PC-3 (cell line): ENCODE data around the gene STAG1. TPM values are rescaled to one million over a fixed set of nuclear protein-coding genes. Genes with fewer than 3 reads are reported as not detected.

Experiments used
- ATAC-seq: fragments of 200-7000 bp; cut with Tn5 transposase; 2 replicates; pipeline ENCODE4 v1.9.1; 2020; ENCODE audit warnings: mild to moderate bottlenecking, moderate library complexity
- BruUV-seq: library from RNA; stranded (reverse); fragments of 400-500 nt; replicated peaks from 2 replicates; lab custom pipeline; 2021; lab: Mats Ljungman, UMichigan
- CTCF ChIA-PET: fragments of 300-600 bp; sonication (Branson Sonifier 250); formaldehyde crosslinking; loops from one replicate; lab custom pipeline; 2022; ENCODE audit warnings: antibody characterized with exemption; lab: Charles Lee
- POLR2A ChIA-PET: fragments of 300-600 bp; sonication (Branson Sonifier 250); formaldehyde crosslinking; loops from one replicate; lab custom pipeline; 2022; ENCODE audit warnings: antibody characterized with exemption; ENCODE audit not compliant: unreplicated experiment; lab: Charles Lee
- DNase-seq: peaks from one replicate; pipeline ENCODE4 v3.0.0-alpha.2; 2015
- H2AFZ ChIP-seq: fragments of 300-600 bp; sonication (generic); 2 replicates; pipeline ENCODE4 v1.6.0; 2016; ENCODE audit warnings: antibody characterized with exemption, low read length
- H3F3A ChIP-seq: fragments of 300-600 bp; sonication (generic); one replicate; pipeline ENCODE4 v1.6.0; 2017; ENCODE audit warnings: antibody characterized with exemption, low read length, control low read depth, mild to moderate bottlenecking; ENCODE audit not compliant: unreplicated experiment
- H3K27ac ChIP-seq: fragments of 300-600 bp; sonication (generic); 2 replicates; pipeline ENCODE4 v1.5.1; 2016; ENCODE audit warnings: mild to moderate bottlenecking, low read length
- H3K27me3 ChIP-seq: fragments of 300-600 bp; sonication (generic); 2 replicates; pipeline ENCODE4 v1.6.1; 2016; ENCODE audit warnings: low read length, mixed read lengths
- H3K36me3 ChIP-seq: fragments of 300-600 bp; sonication (generic); 2 replicates; pipeline ENCODE4 v1.6.1; 2016; ENCODE audit warnings: low read depth, mixed run types, low read length, mixed read lengths
- H3K4me1 ChIP-seq: fragments of 300-600 bp; sonication (generic); 2 replicates; pipeline ENCODE4 v1.5.1; 2016; ENCODE audit warnings: low read length; ENCODE audit not compliant: insufficient read depth
- H3K4me2 ChIP-seq: fragments of 300-600 bp; sonication (generic); 2 replicates; pipeline ENCODE4 v1.6.0; 2016; ENCODE audit warnings: low read length
- H3K4me3 ChIP-seq: fragments of 300-600 bp; sonication (generic); 2 replicates; pipeline ENCODE4 v1.5.1; 2016; ENCODE audit warnings: mild to moderate bottlenecking, low read length, mixed read lengths
- H3K79me2 ChIP-seq: fragments of 300-600 bp; sonication (generic); 2 replicates; pipeline ENCODE4 v1.6.1; 2017; ENCODE audit warnings: low read length, mixed read lengths
- H3K9ac ChIP-seq: fragments of 300-600 bp; sonication (generic); 2 replicates; pipeline ENCODE4 v1.6.0; 2016; ENCODE audit warnings: mild to moderate bottlenecking, low read length
- H3K9me2 ChIP-seq: fragments of 300-600 bp; sonication (generic); replicated peaks from 2 replicates; pipeline ENCODE4 v1.6.1; 2016; ENCODE audit warnings: mixed run types, low read length, mixed read lengths
- H3K9me3 ChIP-seq: fragments of 300-600 bp; sonication (generic); 2 replicates; pipeline ENCODE4 v1.6.1; 2016; ENCODE audit warnings: low read length, mixed read lengths
- H4K20me1 ChIP-seq: fragments of 300-600 bp; sonication (generic); 2 replicates; pipeline ENCODE4 v1.6.1; 2016; ENCODE audit warnings: low read length, mixed read lengths
- EZH2 ChIP-seq: fragments of 300-600 bp; sonication (generic); IDR thresholded peaks from one replicate; pipeline ENCODE4 v1.6.1; 2017; ENCODE audit warnings: antibody characterized with exemption, mild to moderate bottlenecking, low read length; ENCODE audit not compliant: unreplicated experiment
- EZH2phosphoT487 ChIP-seq: fragments of 300-600 bp; sonication (generic); IDR thresholded peaks from 2 replicates; pipeline ENCODE4 v1.6.1; 2018; ENCODE audit warnings: mild to moderate bottlenecking, antibody characterized with exemption, low read length, borderline replicate concordance
- intact Hi-C: fragments of 100-400 bp; cut with micrococcal nuclease; formaldehyde crosslinking; loops from 2 replicates; pipeline ENCODE4 v1.9.0; 2023
- total RNA-seq: library from RNA; depleted of rRNA; stranded (reverse); fragments of >200 nt; gene quantifications from 2 replicates; pipeline ENCODE4 v1.2.3, GENCODE V29; 2014
- TF ChIP-seq, protein P1 (sequence below): fragments of 300-600 bp; sonication (generic); conservative IDR thresholded peaks from 2 replicates; pipeline ENCODE4 v1.5.1; 2017; ENCODE audit warnings: antibody characterized with exemption, low read depth, mild to moderate bottlenecking, low read length

STAG1 gene
- total RNA-seq, 1 experiment from 2014 or later: 14.6 TPM

DNA sequence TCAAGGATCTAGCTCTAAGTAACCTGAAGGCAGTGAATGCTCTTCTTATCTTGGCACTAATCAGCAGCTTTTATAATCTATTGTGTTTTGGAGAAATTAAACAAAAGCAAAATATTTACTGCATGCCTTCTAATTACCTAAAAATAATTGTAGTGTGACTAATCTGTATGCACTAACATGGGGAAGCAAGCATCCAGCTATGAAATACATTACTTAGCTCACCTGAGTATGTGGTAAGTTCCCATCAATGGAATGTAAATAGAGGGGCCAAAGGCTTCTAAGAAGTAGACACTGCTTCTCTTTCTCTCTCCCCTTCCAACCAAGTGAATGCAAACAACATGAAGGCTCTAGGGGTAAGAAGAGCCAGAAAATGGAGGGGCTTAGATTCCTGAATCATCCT is 165.6 kb downstream of the STAG1 start:
- Histone ChIP-seq H2AFZ (no peak overlapping the region), H3K4me3 (no peak overlapping the region), H3K36me3 (no peaks in the 10 kb centered on the region), H3K4me2 (no peak overlapping the region), H4K20me1 (no peaks in the 10 kb centered on the region), H3K9me3 (no peaks in the 10 kb centered on the region), H3K9ac (no peak overlapping the region), H3K9me2 (no peaks in the 10 kb centered on the region), H3F3A (no peaks in the 10 kb centered on the region), H3K4me1 (no peaks in the 10 kb centered on the region), H3K27ac (no peak overlapping the region), H3K27me3 (no peaks in the 10 kb centered on the region), H3K79me2 (no peaks in the 10 kb centered on the region)
- CTCF ChIA-PET: no interaction called here
- no peak for ATAC-seq
- intact Hi-C loops: no loop called here
- TF ChIP-seq EZH2phosphoT487 (no peak), EZH2 (no peak)
- TF ChIP-seq, protein P1, sequence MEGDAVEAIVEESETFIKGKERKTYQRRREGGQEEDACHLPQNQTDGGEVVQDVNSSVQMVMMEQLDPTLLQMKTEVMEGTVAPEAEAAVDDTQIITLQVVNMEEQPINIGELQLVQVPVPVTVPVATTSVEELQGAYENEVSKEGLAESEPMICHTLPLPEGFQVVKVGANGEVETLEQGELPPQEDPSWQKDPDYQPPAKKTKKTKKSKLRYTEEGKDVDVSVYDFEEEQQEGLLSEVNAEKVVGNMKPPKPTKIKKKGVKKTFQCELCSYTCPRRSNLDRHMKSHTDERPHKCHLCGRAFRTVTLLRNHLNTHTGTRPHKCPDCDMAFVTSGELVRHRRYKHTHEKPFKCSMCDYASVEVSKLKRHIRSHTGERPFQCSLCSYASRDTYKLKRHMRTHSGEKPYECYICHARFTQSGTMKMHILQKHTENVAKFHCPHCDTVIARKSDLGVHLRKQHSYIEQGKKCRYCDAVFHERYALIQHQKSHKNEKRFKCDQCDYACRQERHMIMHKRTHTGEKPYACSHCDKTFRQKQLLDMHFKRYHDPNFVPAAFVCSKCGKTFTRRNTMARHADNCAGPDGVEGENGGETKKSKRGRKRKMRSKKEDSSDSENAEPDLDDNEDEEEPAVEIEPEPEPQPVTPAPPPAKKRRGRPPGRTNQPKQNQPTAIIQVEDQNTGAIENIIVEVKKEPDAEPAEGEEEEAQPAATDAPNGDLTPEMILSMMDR: no peak
- no TSS peak for BruUV-seq
- DNase-seq: no peak
- POLR2A ChIA-PET: interaction anchor here (0.7 kb wide), 1 partner anchor 251 kb away, joined by 3 read pairs; no protein-coding TSS in a partner anchor

DNA sequence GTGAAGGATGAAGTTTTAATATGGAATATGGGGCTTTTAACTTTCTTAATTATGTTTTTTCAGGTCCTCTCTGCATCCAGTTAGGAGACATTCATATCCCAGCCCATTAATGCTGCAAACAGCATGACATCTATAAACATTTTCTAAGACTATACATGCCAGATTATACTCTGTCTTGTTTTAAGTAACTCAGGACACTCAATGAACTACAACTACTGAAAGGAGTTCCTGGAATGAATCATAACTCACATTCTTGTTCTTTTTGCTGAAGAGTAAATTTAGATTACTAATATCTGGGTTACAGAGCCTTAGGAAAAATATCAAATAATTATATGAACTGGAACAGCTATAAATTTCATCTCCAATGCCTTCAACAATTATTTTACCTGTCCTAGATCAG is 167.4 kb downstream of the STAG1 start:
- H3K9ac ChIP-seq: no peak overlapping the region
- H3K4me3 ChIP-seq: no peak overlapping the region
- H3K27me3 ChIP-seq: no peaks in the 10 kb centered on the region
- DNase-seq (no peak), ATAC-seq (peak; percentile 43; the same call in 1 of the 2 replicates)
- H4K20me1 ChIP-seq: no peaks in the 10 kb centered on the region
- no peaks in the 10 kb centered on the region for H3K9me2 ChIP-seq
- H3K4me2 ChIP-seq: no peak overlapping the region
- H3K4me1 ChIP-seq: no peaks in the 10 kb centered on the region
- no peak overlapping the region for H3K27ac ChIP-seq
- H3F3A ChIP-seq: no peaks in the 10 kb centered on the region
- H3K36me3 ChIP-seq: no peaks in the 10 kb centered on the region
- TF ChIP-seq, protein P1: no peak
- TF ChIP-seq EZH2 (no peak), EZH2phosphoT487 (no peak)
- H2AFZ ChIP-seq: no peak overlapping the region
- no peaks in the 10 kb centered on the region for H3K9me3 ChIP-seq
- no peaks in the 10 kb centered on the region for H3K79me2 ChIP-seq
- CTCF ChIA-PET: no interaction called here
- POLR2A ChIA-PET: interaction anchor here (0.6 kb wide), 1 partner anchor 27 kb away, joined by 3 read pairs; no protein-coding TSS in a partner anchor
- no TSS peak for BruUV-seq
- intact Hi-C loops: no loop called here

DNA sequence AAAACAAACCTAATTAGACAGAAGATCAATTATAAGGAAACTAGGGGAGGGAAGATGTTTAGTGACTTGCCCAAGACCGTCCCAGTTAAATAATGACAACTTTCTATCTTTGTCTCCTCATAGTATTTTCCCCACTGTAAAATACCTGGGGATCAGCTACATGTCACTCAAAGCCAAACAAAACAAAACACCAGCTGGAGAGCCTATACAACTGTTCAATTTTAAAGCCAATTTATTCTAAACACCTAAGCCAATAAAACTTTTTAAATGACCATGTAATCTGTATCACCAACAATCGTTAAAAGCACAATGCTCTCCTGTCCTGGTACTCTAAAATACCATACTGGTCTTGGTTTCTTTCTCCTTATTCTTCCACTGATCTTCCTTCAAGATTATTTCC is 168.4 kb downstream of the STAG1 start:
- H3K4me1 ChIP-seq: no peaks in the 10 kb centered on the region
- no TSS peak for BruUV-seq
- no peak overlapping the region for H3K4me2 ChIP-seq
- no peak overlapping the region for H3K9ac ChIP-seq
- no peak overlapping the region for H3K4me3 ChIP-seq
- no peaks in the 10 kb centered on the region for H3K27me3 ChIP-seq
- H2AFZ ChIP-seq: no peak overlapping the region
- intact Hi-C loops: no loop called here
- H3K9me3 ChIP-seq: no peaks in the 10 kb centered on the region
- no peak for TF ChIP-seq EZH2
- TF ChIP-seq, protein P1: no peak
- no peak for TF ChIP-seq EZH2phosphoT487
- ATAC-seq (no peak), DNase-seq (no peak)
- H3K79me2 ChIP-seq: no peaks in the 10 kb centered on the region
- H3K36me3 ChIP-seq: no peaks in the 10 kb centered on the region
- no peak overlapping the region for H3K27ac ChIP-seq
- no peaks in the 10 kb centered on the region for H3K9me2 ChIP-seq
- H4K20me1 ChIP-seq: no peaks in the 10 kb centered on the region
- CTCF ChIA-PET: no interaction called here
- POLR2A ChIA-PET: no interaction called here
- H3F3A ChIP-seq: no peaks in the 10 kb centered on the region
